GM19328 (cell line): ENCODE results near the gene PTGER1.
"Not testable (repeated sequence)": the region's sequence is repeated elsewhere in the genome, so short reads cannot be mapped to it uniquely, and the experiment has no call there.

Experiments
- ATAC-seq: cut with Tn5 transposase; IDR thresholded peaks from one replicate; pipeline ENCODE4 v1.9.1; 2021; ENCODE audit warnings: mild to moderate bottlenecking, moderate library complexity; ENCODE audit not compliant: unreplicated experiment

PTGER1 gene, protein sequence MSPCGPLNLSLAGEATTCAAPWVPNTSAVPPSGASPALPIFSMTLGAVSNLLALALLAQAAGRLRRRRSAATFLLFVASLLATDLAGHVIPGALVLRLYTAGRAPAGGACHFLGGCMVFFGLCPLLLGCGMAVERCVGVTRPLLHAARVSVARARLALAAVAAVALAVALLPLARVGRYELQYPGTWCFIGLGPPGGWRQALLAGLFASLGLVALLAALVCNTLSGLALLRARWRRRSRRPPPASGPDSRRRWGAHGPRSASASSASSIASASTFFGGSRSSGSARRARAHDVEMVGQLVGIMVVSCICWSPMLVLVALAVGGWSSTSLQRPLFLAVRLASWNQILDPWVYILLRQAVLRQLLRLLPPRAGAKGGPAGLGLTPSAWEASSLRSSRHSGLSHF

GRCh38 chr19:14475251-14476073 is at the start of gene PTGER1:
Gene PTGER1 (minus strand): TSS chr19:14475354. CDS start chr19:14474320, 1,034 bp downstream.
- no peak for ATAC-seq

GRCh38 chr19:14520543-14520942 is 45.4 kb upstream of the PTGER1 start:
- no peak for ATAC-seq

DNA sequence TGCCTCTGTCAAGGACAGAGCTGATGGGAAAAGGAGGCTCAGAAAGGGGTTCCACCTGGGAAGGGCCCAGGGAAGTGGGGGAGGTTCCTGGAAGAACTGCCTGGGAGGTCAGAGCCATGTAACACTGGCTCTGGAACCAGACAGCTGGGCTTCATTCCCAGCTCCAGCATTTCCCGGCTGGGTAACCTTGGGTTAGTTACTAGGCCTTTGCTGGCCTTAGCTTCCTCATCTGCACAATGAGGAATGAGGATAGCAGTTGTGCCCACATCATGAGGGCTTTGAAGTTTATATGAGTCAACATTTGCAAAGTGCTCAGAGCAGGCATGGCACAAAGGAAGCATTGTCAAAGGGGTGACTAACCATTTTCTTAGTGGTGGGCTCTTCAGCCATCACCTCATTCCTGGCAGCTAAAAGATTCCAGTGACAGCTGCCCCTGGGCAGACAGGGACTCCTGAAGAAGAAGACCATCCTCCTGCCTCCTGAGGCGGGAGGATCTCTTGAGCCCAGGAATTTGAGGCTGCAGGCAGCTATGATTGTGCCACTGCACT is 44.8 kb upstream of the PTGER1 start:
- no peak for ATAC-seq

DNA sequence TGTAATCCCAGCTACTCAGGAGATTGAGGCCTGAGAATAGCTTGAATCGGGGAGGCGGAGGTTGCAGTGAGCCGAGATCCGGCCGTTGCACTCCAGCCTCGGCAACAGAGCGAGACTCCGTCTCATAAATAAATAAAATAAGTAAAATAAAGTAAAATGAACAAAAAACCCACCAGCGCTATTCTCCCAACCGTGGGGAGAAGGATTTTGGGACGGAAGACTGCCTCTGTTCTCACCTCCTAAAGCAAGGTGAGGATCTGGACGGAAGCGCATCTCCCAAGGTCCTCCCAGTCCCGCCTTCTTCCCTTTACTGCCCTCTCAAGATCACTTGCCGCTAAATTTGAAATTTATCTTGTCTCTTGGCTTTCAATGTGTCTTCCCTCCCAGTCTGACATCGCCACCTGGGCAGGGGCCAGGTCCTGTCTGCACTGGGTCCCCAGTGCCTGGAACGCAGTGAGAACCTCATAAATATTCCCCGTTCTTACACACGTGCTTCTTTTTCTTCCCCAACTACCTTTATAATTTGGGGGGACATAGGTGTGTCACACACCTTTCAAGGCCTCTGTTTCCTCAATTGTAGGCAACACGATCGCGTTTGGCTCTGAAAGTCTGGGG is 44.2 kb upstream of the PTGER1 start:
- ATAC-seq = no peak

- peak; percentile 68 for ATAC-seq
Observed at GRCh38 chr19:14517840-14518505, 42.8 kb upstream of the PTGER1 start, which contains the start of gene DNAJB1. Gene DNAJB1 (minus strand): TSS chr19:14518397. CDS start chr19:14518349, 48 bp downstream.

DNA sequence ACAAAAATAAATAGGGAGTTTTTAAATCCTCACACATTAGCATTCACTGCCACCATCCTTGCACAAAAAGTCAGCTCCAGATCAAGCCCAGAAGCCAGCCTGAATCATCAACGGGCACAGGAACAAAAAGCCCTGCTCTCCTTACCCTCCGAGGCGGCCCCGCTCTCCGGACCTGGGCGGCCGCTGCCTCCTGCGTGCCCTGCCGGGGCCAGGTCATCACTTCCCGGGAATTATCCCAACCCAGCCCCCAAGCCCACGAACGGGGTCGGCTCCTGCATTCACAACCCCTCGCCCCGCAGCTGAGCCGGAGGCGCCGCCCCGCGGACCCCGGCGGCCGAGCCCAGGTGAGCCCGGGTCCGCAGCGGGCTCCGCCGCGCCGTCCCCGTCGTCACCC is 42.3 kb upstream of the PTGER1 start:
- ATAC-seq = no peak

DNA sequence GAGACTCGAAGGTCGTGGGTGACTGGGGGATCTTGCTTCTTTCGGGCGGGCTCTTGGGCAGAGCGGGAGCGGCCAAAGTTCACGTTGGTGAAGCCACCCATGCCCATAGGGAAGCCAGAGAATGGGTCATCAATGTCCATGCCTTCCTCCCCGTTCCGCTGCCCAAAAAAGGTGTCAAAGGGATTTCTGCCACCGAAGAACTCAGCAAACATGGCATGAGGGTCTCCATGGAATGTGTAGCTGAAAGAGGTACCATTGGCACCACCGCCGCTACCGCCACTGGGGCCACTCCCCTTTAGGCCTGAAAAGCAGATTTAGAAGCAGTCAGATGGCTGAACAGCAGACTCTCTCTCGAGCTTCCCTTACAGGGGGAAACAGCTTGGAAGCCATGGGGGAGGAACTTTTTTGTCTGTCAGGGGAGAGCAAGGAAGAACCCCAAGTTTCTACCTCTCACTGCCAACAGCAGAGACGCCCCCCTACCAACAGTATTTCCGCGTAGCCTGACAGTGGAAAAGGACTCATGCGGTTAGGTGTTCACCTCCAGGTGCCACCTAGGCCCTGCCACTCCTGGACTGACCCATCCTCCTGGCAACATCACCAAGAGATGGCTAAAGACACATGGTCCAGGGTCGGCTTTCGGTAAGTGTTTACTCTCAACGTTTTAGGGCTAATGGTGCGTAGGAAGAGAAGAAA is 41.7 kb upstream of the PTGER1 start:
- ATAC-seq = no peak

DNA sequence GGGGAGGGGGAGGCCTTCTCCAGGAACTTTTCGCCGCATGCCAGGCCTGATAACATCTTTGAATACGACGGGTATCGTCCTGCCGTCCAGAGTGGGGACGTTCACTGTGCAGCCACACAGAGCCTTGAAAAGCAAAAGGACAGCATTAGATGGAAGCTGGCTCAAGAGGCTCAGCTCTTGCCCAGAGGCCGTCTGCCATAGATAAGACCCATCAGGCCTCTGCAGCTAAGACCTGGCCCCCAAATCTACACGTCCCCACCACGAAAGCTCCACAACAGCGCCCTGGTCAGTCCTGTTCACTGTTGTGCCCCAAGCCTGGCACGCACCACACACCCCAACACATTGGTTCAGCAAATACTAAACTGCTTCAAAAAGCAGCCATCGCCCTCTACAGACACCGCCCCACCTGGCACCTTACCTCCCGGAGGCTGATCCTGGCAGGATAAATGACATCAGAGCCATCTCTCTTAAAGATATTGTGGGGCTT is 40.9 kb upstream of the PTGER1 start:
- no peak for ATAC-seq

DNA sequence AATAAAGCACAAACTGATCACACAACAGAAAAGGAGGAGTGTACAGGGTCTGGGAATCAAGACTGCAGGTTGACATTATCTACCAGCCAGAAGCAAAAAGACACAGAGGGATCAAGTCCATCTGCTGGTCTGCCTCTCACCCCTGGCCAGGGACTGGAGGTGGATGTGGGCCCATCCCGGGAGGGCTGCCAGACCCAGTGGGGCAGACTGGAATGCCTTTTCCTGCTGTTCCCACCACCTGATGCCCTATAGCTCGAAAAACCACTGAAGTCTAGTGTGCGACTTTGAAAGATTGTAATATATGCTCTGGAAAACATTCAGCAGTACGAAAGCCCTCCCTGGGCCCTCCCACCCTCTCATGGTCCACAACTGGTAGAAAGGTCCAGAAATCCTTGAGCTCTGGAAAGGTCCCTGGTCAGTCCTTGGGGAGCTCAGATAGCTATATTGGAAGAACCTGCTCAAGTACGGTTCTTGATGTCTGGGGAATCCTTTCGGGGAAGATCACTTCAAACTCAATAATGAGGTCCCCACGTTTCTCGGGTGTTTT is 40.4 kb upstream of the PTGER1 start:
- no peak for ATAC-seq

- no peak for ATAC-seq
Observed at GRCh38 chr19:14514215-14514863, 39.2 kb upstream of the PTGER1 start.

DNA sequence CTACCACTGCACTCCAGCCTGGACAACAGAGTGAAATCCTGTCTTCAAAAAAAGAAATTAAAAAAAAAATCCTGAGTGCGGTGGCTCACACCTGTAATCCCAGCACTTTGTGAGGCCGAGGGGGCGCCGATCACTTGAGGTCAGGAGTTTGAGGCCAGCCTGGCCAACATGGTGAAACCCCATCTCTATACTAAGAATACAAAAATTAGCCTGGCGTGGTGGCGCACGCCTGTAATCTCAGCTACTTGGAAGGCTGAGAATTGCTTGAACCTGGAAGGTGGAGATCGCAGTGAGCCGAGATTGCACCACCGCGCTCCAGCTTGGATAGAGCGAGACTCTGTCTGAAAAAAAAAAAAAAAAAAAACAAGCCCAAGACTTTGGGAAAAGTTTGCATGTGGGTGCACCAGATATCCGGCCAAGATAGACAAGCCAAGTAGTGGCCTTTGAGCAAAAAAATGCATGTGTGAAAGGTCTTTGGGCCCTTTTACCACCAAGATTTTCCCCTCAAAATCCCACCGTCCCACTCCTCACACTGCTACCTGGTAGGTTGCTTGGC is 37.3 kb upstream of the PTGER1 start:
- no peak for ATAC-seq

DNA sequence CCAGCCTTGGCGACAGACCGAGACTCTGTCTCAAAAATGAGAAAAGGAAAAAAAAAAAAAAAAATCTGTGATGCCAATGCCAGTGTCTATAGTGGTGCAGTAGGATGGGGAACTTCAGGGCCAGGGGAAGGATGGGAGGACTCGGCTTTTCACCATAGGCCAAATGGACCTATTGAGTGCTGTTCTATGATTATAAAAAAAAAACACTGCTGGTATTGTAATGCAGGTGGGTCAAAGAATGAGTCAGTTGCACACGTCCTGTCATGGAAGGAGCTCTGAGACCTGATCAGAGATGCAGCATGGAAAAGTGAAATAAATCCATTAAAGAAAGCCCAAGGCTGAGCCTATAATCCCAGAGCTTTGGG is 36.1 kb upstream of the PTGER1 start:
- no peak for ATAC-seq

DNA sequence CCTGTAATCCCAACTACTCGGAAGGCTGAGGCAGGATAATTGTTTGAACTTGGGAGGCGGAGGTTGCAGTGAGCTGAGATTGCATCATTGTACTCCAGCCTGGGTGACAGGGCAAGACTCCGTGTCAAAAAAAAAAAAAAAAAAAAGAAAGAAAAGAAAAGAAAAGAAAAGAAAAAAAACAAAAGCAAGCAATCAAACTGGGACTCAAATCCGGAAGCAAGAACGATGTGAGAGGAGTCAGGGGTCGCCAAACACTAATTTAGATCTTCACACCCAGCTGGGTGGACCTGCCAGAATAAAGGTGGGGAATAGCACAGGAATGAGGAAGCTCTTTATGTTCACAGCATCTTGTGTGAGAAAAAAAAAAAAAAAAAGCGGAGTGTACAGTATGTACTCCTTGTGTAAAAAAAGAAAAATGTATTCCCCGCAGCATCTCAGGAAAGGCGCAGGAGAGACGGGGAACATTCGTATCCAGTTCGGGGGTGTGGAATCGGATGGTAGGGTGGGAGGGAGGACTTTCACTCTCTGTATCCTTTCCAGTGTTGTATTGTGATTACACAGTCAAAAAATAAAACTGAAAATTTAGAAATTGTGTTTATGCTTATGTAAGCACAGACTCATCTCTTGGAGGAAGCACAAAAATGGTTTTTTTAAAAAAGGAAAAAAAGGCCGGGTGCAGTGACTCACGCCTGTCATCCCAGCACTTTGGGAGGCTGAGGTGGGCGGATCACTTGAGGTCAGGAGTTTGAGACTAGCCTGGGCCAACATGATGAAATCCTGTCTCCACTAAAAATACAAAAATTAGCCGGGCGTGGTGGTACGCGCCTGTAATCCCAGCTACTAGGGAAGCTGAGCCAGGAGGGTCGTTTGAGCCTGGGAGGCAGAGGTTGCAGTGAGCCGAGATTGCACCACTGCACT is 35.4 kb upstream of the PTGER1 start:
- no peak for ATAC-seq

DNA sequence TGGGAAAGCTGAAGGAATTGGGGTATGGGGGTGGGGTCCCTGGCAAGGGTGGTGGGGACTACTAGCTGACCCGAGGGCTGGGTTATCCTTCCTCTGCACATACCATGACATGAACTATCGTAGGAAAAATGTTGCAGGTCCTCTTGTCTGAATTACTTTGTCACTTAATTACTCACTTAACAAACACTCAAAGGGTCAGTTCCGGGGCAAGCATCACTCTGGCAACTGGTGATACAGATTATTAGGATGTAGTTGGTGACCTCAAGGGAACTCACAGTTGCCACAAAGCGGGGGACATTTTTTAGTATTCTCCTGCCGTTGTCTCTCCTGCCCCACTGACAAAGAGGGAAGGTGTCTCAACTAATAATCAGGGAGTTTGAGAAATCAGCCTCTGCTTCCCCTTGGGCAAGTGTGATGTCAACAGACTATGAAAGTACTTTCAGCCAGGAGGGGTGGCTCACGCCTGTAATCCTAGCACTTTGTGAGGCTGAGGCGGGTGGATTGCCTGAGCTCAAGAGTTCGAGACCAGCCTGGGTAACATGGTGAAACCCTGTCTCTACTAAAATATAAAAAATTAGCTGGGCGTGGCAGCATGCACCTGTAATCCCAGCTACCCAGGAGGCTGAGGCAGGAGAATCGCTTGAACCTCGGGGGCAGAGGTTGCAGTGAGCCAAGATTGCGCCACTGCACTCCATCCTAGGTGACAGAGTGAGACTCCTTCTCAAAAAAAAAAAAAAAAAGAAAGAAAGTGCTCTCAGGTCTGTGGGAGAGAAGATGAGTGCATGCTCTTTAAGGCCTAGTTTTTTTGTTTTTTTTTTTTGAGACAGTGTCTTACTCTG is 32.8 kb upstream of the PTGER1 start:
- no peak for ATAC-seq

GRCh38 chr19:14505488-14506239 is 30.5 kb upstream of the PTGER1 start:
- ATAC-seq = no peak

DNA sequence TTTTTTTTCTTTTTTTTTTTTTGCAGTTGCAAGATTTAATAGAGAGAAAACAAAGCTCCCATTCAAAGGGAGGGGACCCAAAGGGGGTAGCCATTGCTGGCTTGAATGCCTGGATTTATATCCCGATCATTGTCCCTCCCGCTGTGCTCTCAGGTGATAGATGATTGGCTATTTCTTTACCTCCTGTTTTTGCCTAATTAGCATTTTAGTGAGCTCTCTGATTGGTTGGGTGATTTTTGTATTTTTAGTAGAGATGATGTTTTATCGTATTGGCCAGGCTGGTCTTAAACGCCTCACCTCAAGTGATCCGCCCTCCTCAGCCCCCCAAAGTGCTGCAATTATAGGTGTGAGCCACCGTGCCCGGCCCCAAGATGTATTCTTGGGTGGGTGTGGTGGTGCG is 29.4 kb upstream of the PTGER1 start:
- ATAC-seq = not testable (repeated sequence)
